IPS-11a (cell line): ENCODE data around the gene ZNF730.
"Not testable (repeated sequence)": the region's sequence is repeated elsewhere in the genome, so short reads cannot be mapped to it uniquely, and the experiment has no call there.

Experiments used
- H3K4me3 ChIP-seq: one replicate; pipeline ENCODE4 v1.5.1; 2013; ENCODE audit warnings: low read depth, low read length, control low read depth

The ZNF730 gene

DNA sequence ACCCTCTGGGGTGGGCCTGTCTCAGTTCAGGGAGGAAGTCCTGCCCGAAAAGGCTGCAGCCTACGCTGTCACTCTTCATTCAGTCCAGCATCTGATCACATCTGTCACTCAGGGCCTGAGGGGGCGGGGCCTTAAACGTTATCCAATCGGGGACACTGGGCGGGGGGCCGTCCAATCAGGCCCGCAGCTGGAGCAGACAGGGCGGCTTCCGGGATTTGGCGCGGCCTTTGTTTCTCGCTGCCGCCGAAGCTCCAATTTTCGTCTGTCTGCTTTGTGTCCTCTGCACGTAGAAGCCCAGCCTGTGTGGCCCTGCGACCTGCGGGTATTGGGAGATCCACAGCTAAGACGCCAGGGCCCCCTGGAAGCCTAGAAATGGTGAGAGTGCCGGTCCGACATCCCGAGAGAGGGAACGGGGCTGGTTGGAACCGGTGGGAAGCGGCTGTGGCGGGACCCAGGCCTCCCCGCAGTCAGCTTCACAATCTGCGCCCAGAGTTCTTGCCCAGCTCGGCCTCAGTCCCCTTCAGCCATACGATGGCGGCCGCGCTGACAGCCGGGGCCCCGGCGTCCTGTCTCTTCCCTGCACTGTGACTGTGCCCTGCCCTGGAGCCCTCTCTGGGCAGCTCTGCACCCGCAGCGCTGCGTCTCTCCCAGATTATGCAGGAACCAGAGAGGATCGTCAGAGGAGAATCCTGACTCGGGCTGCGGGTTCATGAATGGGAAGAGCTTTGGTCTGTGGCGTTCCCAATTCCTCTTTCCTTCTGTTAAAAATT, at the start of gene ZNF730:
ZNF730 (plus strand) TSS at position 224 of the 770 bp plus-strand sequence; CDS start at position 373, 149 bp downstream.
- peak within 1 kb of the TSS; percentile 71 for H3K4me3 ChIP-seq

GRCh38 chr19:23070353-23071146, 46.3 kb upstream of the ZNF730 start:
- H3K4me3 ChIP-seq: no peak overlapping the region

DNA sequence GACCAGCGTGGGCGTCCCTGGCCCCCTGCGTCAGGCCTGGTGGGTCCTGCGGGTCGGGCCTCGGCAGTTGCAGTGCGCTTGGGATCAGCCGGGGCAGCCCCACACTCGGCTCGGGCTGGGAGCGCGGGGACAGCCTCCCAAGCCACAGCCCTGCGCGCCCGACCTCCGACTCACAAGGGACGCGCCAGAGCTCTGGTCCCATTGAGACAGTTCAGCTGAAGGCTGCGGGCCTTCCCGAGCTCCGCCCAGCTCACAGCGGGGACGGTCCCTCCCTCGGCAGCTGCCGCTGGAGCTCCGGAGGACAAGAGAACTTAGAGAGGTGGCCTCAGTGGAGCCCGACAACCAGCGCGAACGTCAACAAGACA, 45.7 kb upstream of the ZNF730 start:
- no peak overlapping the region for H3K4me3 ChIP-seq

DNA sequence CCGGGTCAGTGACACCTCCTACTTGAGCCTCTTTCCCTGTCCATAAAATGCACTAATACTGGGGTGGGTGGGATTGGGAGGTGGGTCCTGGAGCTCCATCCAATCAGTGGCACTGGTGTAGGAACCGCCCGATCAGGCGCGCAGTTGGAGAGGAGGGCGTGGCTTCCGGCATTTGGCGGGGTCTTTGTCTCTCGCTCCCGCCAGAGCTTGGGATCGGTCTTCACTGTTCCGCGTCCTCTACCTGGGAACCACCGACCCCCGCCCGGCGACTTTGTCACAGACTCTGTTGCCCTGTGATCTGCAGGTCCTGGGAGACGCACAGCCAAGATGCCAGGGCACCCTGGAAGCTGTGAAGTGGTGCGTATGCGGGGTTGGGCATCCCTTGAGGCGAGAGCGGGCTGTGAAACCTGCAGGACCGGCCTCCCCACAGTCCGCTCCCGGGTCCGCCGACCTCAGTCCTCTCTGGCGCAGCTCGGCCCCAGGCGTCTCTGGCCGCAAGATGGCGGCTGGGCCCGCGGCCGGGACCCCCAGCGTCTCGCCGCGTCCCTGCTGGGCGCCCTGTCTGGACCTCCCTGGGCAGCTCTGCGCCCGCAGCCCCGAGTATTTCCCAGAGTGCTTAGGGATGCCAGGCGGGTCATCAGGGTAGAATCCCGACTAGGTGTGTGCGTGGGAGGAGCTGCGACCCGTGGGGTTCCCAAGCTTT, 41.6 kb upstream of the ZNF730 start:
- peak overlapping the region; percentile 68 for H3K4me3 ChIP-seq

DNA sequence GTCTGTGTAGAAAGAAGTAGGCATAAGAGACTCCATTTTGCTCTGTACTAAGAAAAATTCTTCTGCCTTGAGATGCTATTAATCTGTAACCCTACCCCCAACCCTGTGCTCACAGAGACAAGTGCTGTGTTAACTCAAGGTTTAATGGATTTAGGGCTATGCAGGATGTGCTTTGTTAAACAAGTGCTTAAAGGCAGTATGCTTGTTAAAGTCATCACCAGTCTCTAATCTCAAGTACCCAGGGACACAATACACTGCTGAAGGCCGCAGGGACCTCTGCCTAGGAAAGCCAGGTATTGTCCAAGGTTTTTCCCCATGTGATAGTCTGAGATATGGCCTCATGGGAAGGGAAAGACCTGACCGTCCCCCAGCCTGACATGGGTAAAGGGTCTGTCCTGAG, 39.0 kb upstream of the ZNF730 start:
- H3K4me3 ChIP-seq: not testable (repeated sequence)

DNA sequence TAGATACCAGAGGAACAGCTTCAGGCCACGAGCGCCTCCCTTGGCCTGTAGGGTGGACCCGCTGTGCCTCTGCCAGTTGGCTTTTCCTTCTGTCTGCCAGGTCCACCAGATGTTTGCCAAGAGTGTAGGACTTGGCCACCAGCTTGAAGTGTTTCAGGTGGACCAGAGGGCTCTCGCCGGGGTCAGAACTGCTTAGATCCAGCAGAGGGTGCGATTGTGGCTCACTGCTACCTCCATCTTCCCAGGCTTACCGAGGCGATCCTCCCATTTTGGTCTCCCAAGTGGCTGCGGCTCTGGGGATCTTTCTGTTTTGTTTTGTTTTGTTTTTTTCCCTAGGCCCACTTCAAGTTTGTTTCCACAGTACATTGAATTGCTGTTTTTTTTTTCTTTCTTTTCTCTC, 23.0 kb upstream of the ZNF730 start:
- H3K4me3 ChIP-seq: no peak overlapping the region

DNA sequence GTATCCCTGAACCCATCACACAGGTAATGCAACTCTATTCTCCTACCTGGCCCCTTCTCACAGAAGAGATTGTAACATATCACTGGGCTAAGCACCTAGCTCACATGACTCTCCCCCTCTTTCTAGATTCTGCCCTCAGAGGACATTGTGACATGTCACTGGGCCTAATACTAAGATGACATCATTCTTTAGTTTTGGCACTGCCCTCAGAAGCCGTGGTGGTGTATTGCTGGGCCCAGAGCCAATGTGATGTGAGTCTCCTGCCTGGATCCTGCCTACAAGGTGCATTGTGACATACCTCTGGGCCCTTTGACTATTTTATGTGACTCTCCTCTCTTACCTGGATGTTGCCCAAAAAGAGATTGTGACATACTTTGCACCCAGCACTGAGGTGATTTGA, 21.4 kb upstream of the ZNF730 start:
- no peak overlapping the region for H3K4me3 ChIP-seq

- no peak overlapping the region for H3K4me3 ChIP-seq
Observed at GRCh38 chr19:23098286-23098685, 18.5 kb upstream of the ZNF730 start.

DNA sequence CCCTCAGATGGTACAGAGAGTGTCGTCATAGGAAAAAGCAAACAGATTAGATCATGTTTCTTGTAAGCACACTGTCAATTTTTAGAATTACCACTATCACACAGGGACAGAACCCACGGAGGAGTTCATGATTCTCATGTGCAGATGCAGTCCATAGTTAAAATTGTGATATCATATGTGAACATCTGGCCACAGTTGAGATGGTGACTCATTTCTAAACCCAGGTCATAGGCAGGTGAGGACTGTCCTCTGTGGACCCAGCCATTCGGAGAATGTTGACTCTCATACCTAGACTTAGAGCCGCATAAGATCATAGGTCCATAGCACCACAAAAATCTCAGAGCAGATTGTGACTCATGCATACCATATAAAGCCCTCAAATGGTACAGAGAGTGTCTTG, 17.8 kb upstream of the ZNF730 start:
- no peak overlapping the region for H3K4me3 ChIP-seq

- no peak overlapping the region for H3K4me3 ChIP-seq
Observed at GRCh38 chr19:23099966-23100365, 16.9 kb upstream of the ZNF730 start.

GRCh38 chr19:23101241-23101640, 15.6 kb upstream of the ZNF730 start:
- H3K4me3 ChIP-seq: no peak overlapping the region

DNA sequence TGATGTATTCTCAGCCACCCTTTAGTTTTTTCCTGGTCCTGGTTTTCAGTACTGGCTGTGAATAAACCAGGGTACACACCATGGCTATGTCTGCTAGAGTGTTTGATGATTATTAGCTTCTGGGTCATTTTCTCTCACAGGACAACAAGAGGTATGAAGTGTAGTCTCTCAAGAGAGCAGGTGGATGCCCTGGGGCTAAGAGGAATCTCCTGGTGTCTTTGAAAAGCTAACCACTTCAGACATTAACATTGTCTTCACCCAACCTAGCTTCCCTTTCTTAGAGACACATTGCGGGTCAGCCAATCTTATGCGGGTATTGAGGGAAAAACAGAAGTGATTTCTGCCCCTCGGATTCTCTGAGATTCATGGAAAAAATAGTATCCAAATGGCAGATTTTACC, 1.6 kb downstream of the ZNF730 start:
- H3K4me3 ChIP-seq: no peak overlapping the region

DNA sequence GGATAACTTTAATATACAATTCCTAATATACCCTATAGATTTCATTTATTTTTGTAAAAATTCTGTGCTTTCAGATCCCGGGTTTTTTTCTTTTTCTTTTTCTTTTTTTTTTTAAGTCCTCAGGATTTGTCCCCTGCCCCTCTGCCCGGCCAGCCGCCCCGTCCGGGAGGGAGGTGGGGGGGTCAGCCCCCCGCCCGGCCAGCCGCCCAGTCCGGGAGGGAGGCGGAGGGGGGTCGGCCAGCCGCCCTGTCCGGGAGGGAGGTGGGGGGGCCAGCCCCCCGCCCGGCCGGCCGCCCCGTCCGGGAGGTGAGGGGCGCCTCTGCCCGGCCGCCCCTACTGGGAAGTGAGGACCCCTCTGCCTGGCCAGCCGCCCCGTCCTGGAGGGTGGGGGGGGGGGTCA, 17.4 kb downstream of the ZNF730 start:
- not testable (repeated sequence) for H3K4me3 ChIP-seq

GRCh38 chr19:23145617-23146415, 29.0 kb downstream of the ZNF730 start:
- no peak overlapping the region for H3K4me3 ChIP-seq

- H3K4me3 ChIP-seq: no peak overlapping the region
Observed at GRCh38 chr19:23160766-23161165, 43.9 kb downstream of the ZNF730 start.

- not testable (repeated sequence) for H3K4me3 ChIP-seq
Observed at GRCh38 chr19:23168286-23168685, 51.5 kb downstream of the ZNF730 start.

- no peak overlapping the region for H3K4me3 ChIP-seq
Observed at GRCh38 chr19:23183251-23183650, 66.4 kb downstream of the ZNF730 start.

DNA sequence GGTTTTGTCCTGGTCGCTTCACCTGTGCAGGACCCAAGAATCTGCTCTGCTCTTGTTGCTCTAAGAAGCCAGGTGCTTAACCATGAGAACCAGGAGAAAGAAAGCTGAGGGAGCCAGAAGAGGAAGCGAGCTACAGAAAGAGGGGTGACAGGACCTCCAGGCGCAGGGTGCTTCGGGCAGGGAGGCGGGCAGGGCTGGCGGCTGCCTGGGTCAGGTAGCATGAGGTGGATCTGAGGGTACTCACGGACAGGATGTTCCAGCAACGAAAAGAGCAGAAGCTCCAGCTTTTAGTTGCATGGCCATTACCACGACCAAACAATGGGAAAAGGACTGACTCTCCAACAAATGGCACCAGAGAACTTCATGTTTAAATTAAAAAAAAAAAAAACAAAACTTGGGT, 73.5 kb downstream of the ZNF730 start:
- H3K4me3 ChIP-seq: no peak overlapping the region
